Gastroesophageal sphincter (tissue), 4 donors: ENCODE data around the gene PACRG. TPM values are rescaled to one million over a fixed set of nuclear protein-coding genes. Genes with fewer than 3 reads are reported as not detected.

Experiments used
- ATAC-seq: fragments of 150-250 bp; one replicate; pipeline ENCODE4 v1.9.1; 2016; ENCODE audit warnings: mild to moderate bottlenecking, moderate library complexity
- H3K27ac ChIP-seq, 4 donors: fragments of 200-600 bp; sonication (generic) in 3 of 4; 1 replicate in 3 of 4; 2 replicates in 1 of 4; pipeline ENCODE4 v1.5.1; 2016 to 2019
- H3K27me3 ChIP-seq: fragments of 200-600 bp; sonication (generic); one replicate; pipeline ENCODE4 v1.5.1; 2019
- H3K36me3 ChIP-seq, 2 donors: fragments of 200-600 bp; sonication (generic); one replicate each; pipeline ENCODE4 v1.5.1; 2019; ENCODE audit warnings: control low read depth in 1 of 2
- H3K4me1 ChIP-seq, 3 donors: fragments of 200-600 bp; sonication (generic); 1 replicate in 2 of 3; 2 replicates in 1 of 3; pipeline ENCODE4 v1.5.1; 2016 to 2019; ENCODE audit warnings: control low read depth in 2 of 3
- H3K4me3 ChIP-seq, 2 donors: fragments of 200-600 bp; sonication (generic); one replicate each; pipeline ENCODE4 v1.5.1; 2019; ENCODE audit warnings: mild to moderate bottlenecking in 1 of 2, moderate library complexity in 1 of 2
- H3K9me3 ChIP-seq, 3 donors: fragments of 200-600 bp; sonication (generic); one replicate each; pipeline ENCODE4 v1.5.1; 2017 to 2019; ENCODE audit warnings: control low read depth in 2 of 3
- CTCF ChIP-seq, 4 experiments: fragments of 200-600 bp in 2 of 4; fragments of 450-650 bp in 2 of 4; sonication (generic) in 1 of 4; IDR thresholded peaks; one replicate each; pipeline ENCODE4 v1.5.1; 2017 to 2019; ENCODE audit warnings: antibody characterized with exemption in 4 of 4, mild to moderate bottlenecking in 2 of 4, moderate library complexity in 2 of 4
- EP300 ChIP-seq: sonication (generic); formaldehyde crosslinking; IDR thresholded peaks from one replicate; pipeline ENCODE4 v1.6.1; 2017; ENCODE audit warnings: antibody characterized with exemption, mild to moderate bottlenecking
- POLR2A ChIP-seq, 2 donors: fragments of 450-650 bp; IDR thresholded peaks; one replicate each; pipeline ENCODE4 v1.6.1; 2017; ENCODE audit warnings: antibody characterized with exemption in 2 of 2, mild to moderate bottlenecking in 2 of 2, moderate library complexity in 1 of 2
- POLR2AphosphoS5 ChIP-seq: sonication (generic); formaldehyde crosslinking; IDR thresholded peaks from one replicate; pipeline ENCODE4 v1.6.1; 2017; ENCODE audit warnings: antibody characterized with exemption
- WGBS, 2 donors: methylation state at CpG; one replicate each; pipeline ENCODE4 v1.1.5; 2018; ENCODE audit warnings: low coverage in 1 of 2; 5-methylcytosine and 5-hydroxymethylcytosine counted together
- total RNA-seq, 4 donors: library from RNA; depleted of rRNA; stranded (reverse); fragments of >200 nt; gene quantifications; one replicate each; pipeline ENCODE4 v1.1.0, GENCODE V29; 2016

The PACRG gene
- total RNA-seq, 4 donors from 2014 or later, result 1.0 to 7.0 TPM; not detected in 2

GRCh38 chr6:162957062-162957461 lies 229.3 kb downstream of the PACRG start:
- Histone ChIP-seq H3K4me3 (no peak overlapping the region), H3K36me3 (no peaks in the 10 kb centered on the region), H3K27ac (no peak overlapping the region), H3K27me3 (no peaks in the 10 kb centered on the region), H3K9me3 (no peaks in the 10 kb centered on the region), H3K4me1 (no peaks in the 10 kb centered on the region)
- WGBS, 2 donors, result 83 to 89% methylated on average over 2 to 3 of the region's 3 CpGs
- no peak for TF ChIP-seq POLR2A (IDR thresholded peaks at IDR 0.05)
- no peak for TF ChIP-seq EP300
- no peak for TF ChIP-seq CTCF (IDR thresholded peaks at IDR 0.05)
- no peak for TF ChIP-seq POLR2AphosphoS5
- ATAC-seq, result no peak

GRCh38 chr6:162960679-162961457 lies 233.1 kb downstream of the PACRG start:
- Histone ChIP-seq H3K27me3 (no peaks in the 10 kb centered on the region), H3K36me3 (no peaks in the 10 kb centered on the region), H3K9me3 (no peaks in the 10 kb centered on the region), H3K4me1 (no peaks in the 10 kb centered on the region), H3K4me3 (no peak overlapping the region), H3K27ac (no peak overlapping the region)
- WGBS, 2 donors, result 46 to 75% methylated on average over 3 of the region's 3 CpGs
- TF ChIP-seq POLR2A (IDR thresholded peaks at IDR 0.05) (no peak), POLR2AphosphoS5 (no peak), EP300 (no peak), CTCF (IDR thresholded peaks at IDR 0.05) (no peak)
- ATAC-seq, result no peak

- no peak for ATAC-seq
- H3K27me3 ChIP-seq, result no peaks in the 10 kb centered on the region
- H3K27ac ChIP-seq, result no peak overlapping the region
- H3K4me1 ChIP-seq, result no peaks in the 10 kb centered on the region
- no peaks in the 10 kb centered on the region for H3K36me3 ChIP-seq
- H3K9me3 ChIP-seq, result no peaks in the 10 kb centered on the region
- TF ChIP-seq CTCF (IDR thresholded peaks at IDR 0.05) (no peak), POLR2AphosphoS5 (no peak)
- no peak overlapping the region for H3K4me3 ChIP-seq
These were observed 234.3 kb downstream of the PACRG start for GRCh38 chr6:162962093-162962492.

GRCh38 chr6:162963861-162964260 lies 236.1 kb downstream of the PACRG start:
- H3K9me3 ChIP-seq, result no peaks in the 10 kb centered on the region
- no peak overlapping the region for H3K4me3 ChIP-seq
- no peaks in the 10 kb centered on the region for H3K4me1 ChIP-seq
- no peak for ATAC-seq
- H3K27ac ChIP-seq, result no peak overlapping the region
- 64 to 73% methylated on average over 1 of the region's 1 CpG for WGBS, 2 donors
- H3K36me3 ChIP-seq, result no peaks in the 10 kb centered on the region
- no peaks in the 10 kb centered on the region for H3K27me3 ChIP-seq
- TF ChIP-seq POLR2A (IDR thresholded peaks at IDR 0.05), result no peak
- TF ChIP-seq CTCF (IDR thresholded peaks at IDR 0.05), result no peak

- H3K27ac ChIP-seq, result no peak overlapping the region
- no peak overlapping the region for H3K4me3 ChIP-seq
- ATAC-seq, result peak; percentile 61
- TF ChIP-seq POLR2AphosphoS5 (no peak), CTCF (IDR thresholded peaks at IDR 0.05) (no peak), POLR2A (IDR thresholded peaks at IDR 0.05) (no peak), EP300 (no peak)
- 22 to 36% methylated on average over 6 of the region's 6 CpGs for WGBS, 2 donors
- no peaks in the 10 kb centered on the region for H3K27me3 ChIP-seq
- no peaks in the 10 kb centered on the region for H3K4me1 ChIP-seq
- no peaks in the 10 kb centered on the region for H3K9me3 ChIP-seq
- no peaks in the 10 kb centered on the region for H3K36me3 ChIP-seq
These were observed 236.8 kb downstream of the PACRG start for GRCh38 chr6:162964488-162965140.
